GM12891 (cell line): ENCODE measurements around the gene SCT.

Experiments used
- POLR2A ChIP-seq: IDR thresholded peaks from 2 replicates; pipeline ENCODE4 v1.6.1; 2011; ENCODE audit warnings: low read depth, low read length, control low read depth
- POLR2AphosphoS5 ChIP-seq: IDR thresholded peaks from 2 replicates; pipeline ENCODE4 v1.6.1; 2011; ENCODE audit warnings: low read depth, low read length, control low read depth

- TF ChIP-seq POLR2A = no peak
- no peak for TF ChIP-seq POLR2AphosphoS5
Measured at GRCh38 chr11:659532-660085, 32.6 kb upstream of the SCT start.
